HK-2 (cell line): ENCODE data around the gene SSNA1.
A peak's percentile ranks its signal among the peaks of the same experiment; 100 is the strongest.
"Not testable (repeated sequence)": the region's sequence is repeated elsewhere in the genome, so short reads cannot be mapped to it uniquely, and the experiment has no call there.

Experiments
- DNase-seq: peaks from one replicate; pipeline ENCODE4 v3.0.0-alpha.2; 2018; ENCODE audit not compliant: unreplicated experiment

Gene SSNA1

GRCh38 chr9:137231372-137232039 lies 43.0 kb downstream of the SSNA1 start:
- DNase-seq: no peak

- no peak for DNase-seq
Measured at GRCh38 chr9:137232101-137232500, 43.6 kb downstream of the SSNA1 start.

- DNase-seq: no peak
Measured at GRCh38 chr9:137232510-137232909, 44.0 kb downstream of the SSNA1 start.

- no peak for DNase-seq
Measured at GRCh38 chr9:137233143-137233980, 44.9 kb downstream of the SSNA1 start.

GRCh38 chr9:137234055-137234697 lies 45.7 kb downstream of the SSNA1 start:
- no peak for DNase-seq

- DNase-seq: no peak
Measured at GRCh38 chr9:137234758-137235423, 46.4 kb downstream of the SSNA1 start.

GRCh38 chr9:137235424-137236237 lies 47.2 kb downstream of the SSNA1 start:
- no peak for DNase-seq

- DNase-seq: peak; percentile 62
Measured at GRCh38 chr9:137236238-137236935, 47.9 kb downstream of the SSNA1 start.

- no peak for DNase-seq
Measured at GRCh38 chr9:137236936-137237421, 48.5 kb downstream of the SSNA1 start.

- no peak for DNase-seq
Measured at GRCh38 chr9:137237759-137238726, 49.6 kb downstream of the SSNA1 start.

GRCh38 chr9:137239541-137240200 lies 51.2 kb downstream of the SSNA1 start:
- not testable (repeated sequence) for DNase-seq
